ENCODE data around the gene DHRS2. TPM values are rescaled to one million over a fixed set of nuclear protein-coding genes. Genes with fewer than 3 reads are reported as not detected.

Gene DHRS2
- polyA plus RNA-seq, 1 of the 3 experiments (the other 2 are of a cell fraction), result 1.2 TPM

- Histone ChIP-seq H4K20me1 (ENCODE audit: insufficient read depth) (no peaks in the 10 kb centered on the region; the same call in 1 of the 2 replicates), H3K36me3 (replicated peaks in 1 of 2; ENCODE audit: control insufficient read depth in 1 of 2, insufficient read depth in 2 of 2, low read length in 1 of 2) (no peaks in the 10 kb centered on the region), H3K9ac (no peak overlapping the region), H3K9me3 (no peaks in the 10 kb centered on the region), H3K27me3 (ENCODE audit: insufficient read depth) (no peaks in the 10 kb centered on the region; the same call in 1 of the 2 replicates), H3K4me2 (no peak overlapping the region), H3F3A (replicated peaks; ENCODE audit: insufficient read depth) (no peaks in the 10 kb centered on the region), H3K4me3 (ENCODE audit: low read depth in 2 of 2, low read length in 1 of 2) (no peak overlapping the region), H2AFZ (ENCODE audit: low read depth) (no peak overlapping the region), H3K4me1 (ENCODE audit: control insufficient read depth in 1 of 2, insufficient read depth in 2 of 2, low read depth in 1 of 2, low read length in 1 of 2) (no peaks in the 10 kb centered on the region), H3K9me2 (no peaks in the 10 kb centered on the region), H3K79me2 (ENCODE audit: insufficient read depth) (no peaks in the 10 kb centered on the region), H3K27ac (ENCODE audit: low read depth in 2 of 2, low read length in 1 of 2) (no peak overlapping the region)
- no peak for TF ChIP-seq YY1 (IDR thresholded peaks at IDR 0.05; ENCODE audit: low read depth)
- no peak for TF ChIP-seq FOXJ3 (CRISPR knock-in tag; IDR thresholded peaks at IDR 0.05)
- TF ChIP-seq JUND (IDR thresholded peaks at IDR 0.05), result no peak
- no peak for TF ChIP-seq RAD21 (IDR thresholded peaks at IDR 0.05; ENCODE audit: low read length)
- no peak for TF ChIP-seq RFX5 (IDR thresholded peaks at IDR 0.05; ENCODE audit: low read length)
- TF ChIP-seq IRF3 (IDR thresholded peaks at IDR 0.05; ENCODE audit: low read depth, low read length), result no peak
- no peak for TF ChIP-seq MXI1 (IDR thresholded peaks at IDR 0.05; ENCODE audit: low read depth, low read length)
- TF ChIP-seq GABPA (IDR thresholded peaks at IDR 0.05; ENCODE audit: low read depth), result no peak
- no peak for TF ChIP-seq NRF1 (IDR thresholded peaks at IDR 0.05; ENCODE audit: low read depth, low read length)
- TF ChIP-seq CTCF (IDR thresholded peaks at IDR 0.05), result no peak
- TF ChIP-seq TCF12 (IDR thresholded peaks at IDR 0.05), result no peak
- no peak for TF ChIP-seq SMC3 (IDR thresholded peaks at IDR 0.05; ENCODE audit: low read depth, low read length)
- TF ChIP-seq TEAD4 (IDR thresholded peaks at IDR 0.05; ENCODE audit: borderline replicate concordance, insufficient read depth), result no peak
- no peak for TF ChIP-seq CHD2 (IDR thresholded peaks at IDR 0.05; ENCODE audit: low read length, partially characterized antibody)
- no peak for TF ChIP-seq MEF2A (IDR thresholded peaks at IDR 0.05; ENCODE audit: borderline replicate concordance, low read depth)
- TF ChIP-seq USF2 (IDR thresholded peaks at IDR 0.05; ENCODE audit: borderline replicate concordance, low read depth, low read length), result no peak
- TF ChIP-seq ELF1 (IDR thresholded peaks at IDR 0.05), result no peak
- TF ChIP-seq TAF1 (IDR thresholded peaks at IDR 0.05; ENCODE audit: borderline replicate concordance, low read depth, low read length), result no peak
- no peak for TF ChIP-seq SIN3A (IDR thresholded peaks at IDR 0.05; ENCODE audit: borderline replicate concordance, low read depth, low read length)
- whole genome bisulfite sequencing (ENCODE audit: low lambda C conversion rate), result 50% methylated on average over 3 of the region's 3 CpGs
- ChIA-PET POLR2A (no interaction called here), CTCF (interaction anchor here (0.7 to 1.4 kb wide), 2 partner anchors 15 to 326 kb away, joined by 3 to 6 read pairs; no protein-coding TSS in a partner anchor)
- DNase-seq, result no peak
Measured at GRCh38 chr14:23604675-23605170, 31.4 kb upstream of the DHRS2 start.

Measured in SK-N-SH (cell line).